H1 (cell line): ENCODE measurements around the gene SCYL1. TPM values are rescaled to one million over a fixed set of nuclear protein-coding genes. Genes with fewer than 3 reads are reported as not detected.

ENCODE experiments used
- BCL11A ChIP-seq, 2 experiments: IDR thresholded peaks; one replicate each; pipeline ENCODE4 v1.6.1; 2011; ENCODE audit warnings: low read depth in 2 of 2, low read length in 2 of 2, mild to moderate bottlenecking in 2 of 2
- HDAC2 ChIP-seq, 2 experiments: fragments of 300-600 bp in 1 of 2; sonication (generic) in 1 of 2; IDR thresholded peaks; 2 replicates each; pipeline ENCODE4 v1.6.1; 2011 to 2012; ENCODE audit warnings: low read depth in 2 of 2, low read length in 2 of 2, mild to moderate bottlenecking in 2 of 2, moderate library complexity in 2 of 2, borderline replicate concordance in 1 of 2, inconsistent platforms in 1 of 2
- polyA plus RNA-seq, 7 experiments: library from polyadenylated mRNA; depleted of rRNA in 3 of 7; stranded (reverse) in 5 of 7; unstranded in 2 of 7; fragments of >200 nt in 5 of 7; fragments of 200-250 nt in 2 of 7; gene quantifications; 1 replicate in 5 of 7; 2 replicates in 1 of 7; 4 replicates in 1 of 7; pipeline versions ENCODE4 v1.2.1 to v1.2.3, GENCODE V29; 2011 to 2013; ENCODE audit warnings: missing spikeins in 2 of 7, mixed read lengths in 2 of 7
- total RNA-seq: library from RNA; stranded (reverse); fragmentation: NEBNext Ultra II Directional; extraction: Animal tissue kit (Norgen Biotek cat#: 25700); gene quantifications from 2 replicates; pipeline ENCODE4 v1.2.1, GENCODE V29; 2021
- TF ChIP-seq, protein P1 (sequence below): fragments of 300-600 bp; sonication (generic); IDR thresholded peaks from 2 replicates; pipeline ENCODE4 v1.7.1; 2012; ENCODE audit warnings: low read length, moderate library complexity, mild to moderate bottlenecking, inconsistent platforms; ENCODE audit not compliant: insufficient replicate concordance
- TF ChIP-seq, protein P2 (sequence below): IDR thresholded peaks from 2 replicates; pipeline ENCODE4 v1.6.1; 2012; ENCODE audit warnings: inconsistent platforms

The SCYL1 gene
- total and polyA plus RNA-seq, 2 of the 8 experiments (the other 6 are each of a cell fraction or from before 2014, with no cell fraction given): 59.8 to 77.7 TPM

GRCh38 chr11:65558930-65559509 lies 34.1 kb downstream of the SCYL1 start (continued):
- TF ChIP-seq, protein P1, sequence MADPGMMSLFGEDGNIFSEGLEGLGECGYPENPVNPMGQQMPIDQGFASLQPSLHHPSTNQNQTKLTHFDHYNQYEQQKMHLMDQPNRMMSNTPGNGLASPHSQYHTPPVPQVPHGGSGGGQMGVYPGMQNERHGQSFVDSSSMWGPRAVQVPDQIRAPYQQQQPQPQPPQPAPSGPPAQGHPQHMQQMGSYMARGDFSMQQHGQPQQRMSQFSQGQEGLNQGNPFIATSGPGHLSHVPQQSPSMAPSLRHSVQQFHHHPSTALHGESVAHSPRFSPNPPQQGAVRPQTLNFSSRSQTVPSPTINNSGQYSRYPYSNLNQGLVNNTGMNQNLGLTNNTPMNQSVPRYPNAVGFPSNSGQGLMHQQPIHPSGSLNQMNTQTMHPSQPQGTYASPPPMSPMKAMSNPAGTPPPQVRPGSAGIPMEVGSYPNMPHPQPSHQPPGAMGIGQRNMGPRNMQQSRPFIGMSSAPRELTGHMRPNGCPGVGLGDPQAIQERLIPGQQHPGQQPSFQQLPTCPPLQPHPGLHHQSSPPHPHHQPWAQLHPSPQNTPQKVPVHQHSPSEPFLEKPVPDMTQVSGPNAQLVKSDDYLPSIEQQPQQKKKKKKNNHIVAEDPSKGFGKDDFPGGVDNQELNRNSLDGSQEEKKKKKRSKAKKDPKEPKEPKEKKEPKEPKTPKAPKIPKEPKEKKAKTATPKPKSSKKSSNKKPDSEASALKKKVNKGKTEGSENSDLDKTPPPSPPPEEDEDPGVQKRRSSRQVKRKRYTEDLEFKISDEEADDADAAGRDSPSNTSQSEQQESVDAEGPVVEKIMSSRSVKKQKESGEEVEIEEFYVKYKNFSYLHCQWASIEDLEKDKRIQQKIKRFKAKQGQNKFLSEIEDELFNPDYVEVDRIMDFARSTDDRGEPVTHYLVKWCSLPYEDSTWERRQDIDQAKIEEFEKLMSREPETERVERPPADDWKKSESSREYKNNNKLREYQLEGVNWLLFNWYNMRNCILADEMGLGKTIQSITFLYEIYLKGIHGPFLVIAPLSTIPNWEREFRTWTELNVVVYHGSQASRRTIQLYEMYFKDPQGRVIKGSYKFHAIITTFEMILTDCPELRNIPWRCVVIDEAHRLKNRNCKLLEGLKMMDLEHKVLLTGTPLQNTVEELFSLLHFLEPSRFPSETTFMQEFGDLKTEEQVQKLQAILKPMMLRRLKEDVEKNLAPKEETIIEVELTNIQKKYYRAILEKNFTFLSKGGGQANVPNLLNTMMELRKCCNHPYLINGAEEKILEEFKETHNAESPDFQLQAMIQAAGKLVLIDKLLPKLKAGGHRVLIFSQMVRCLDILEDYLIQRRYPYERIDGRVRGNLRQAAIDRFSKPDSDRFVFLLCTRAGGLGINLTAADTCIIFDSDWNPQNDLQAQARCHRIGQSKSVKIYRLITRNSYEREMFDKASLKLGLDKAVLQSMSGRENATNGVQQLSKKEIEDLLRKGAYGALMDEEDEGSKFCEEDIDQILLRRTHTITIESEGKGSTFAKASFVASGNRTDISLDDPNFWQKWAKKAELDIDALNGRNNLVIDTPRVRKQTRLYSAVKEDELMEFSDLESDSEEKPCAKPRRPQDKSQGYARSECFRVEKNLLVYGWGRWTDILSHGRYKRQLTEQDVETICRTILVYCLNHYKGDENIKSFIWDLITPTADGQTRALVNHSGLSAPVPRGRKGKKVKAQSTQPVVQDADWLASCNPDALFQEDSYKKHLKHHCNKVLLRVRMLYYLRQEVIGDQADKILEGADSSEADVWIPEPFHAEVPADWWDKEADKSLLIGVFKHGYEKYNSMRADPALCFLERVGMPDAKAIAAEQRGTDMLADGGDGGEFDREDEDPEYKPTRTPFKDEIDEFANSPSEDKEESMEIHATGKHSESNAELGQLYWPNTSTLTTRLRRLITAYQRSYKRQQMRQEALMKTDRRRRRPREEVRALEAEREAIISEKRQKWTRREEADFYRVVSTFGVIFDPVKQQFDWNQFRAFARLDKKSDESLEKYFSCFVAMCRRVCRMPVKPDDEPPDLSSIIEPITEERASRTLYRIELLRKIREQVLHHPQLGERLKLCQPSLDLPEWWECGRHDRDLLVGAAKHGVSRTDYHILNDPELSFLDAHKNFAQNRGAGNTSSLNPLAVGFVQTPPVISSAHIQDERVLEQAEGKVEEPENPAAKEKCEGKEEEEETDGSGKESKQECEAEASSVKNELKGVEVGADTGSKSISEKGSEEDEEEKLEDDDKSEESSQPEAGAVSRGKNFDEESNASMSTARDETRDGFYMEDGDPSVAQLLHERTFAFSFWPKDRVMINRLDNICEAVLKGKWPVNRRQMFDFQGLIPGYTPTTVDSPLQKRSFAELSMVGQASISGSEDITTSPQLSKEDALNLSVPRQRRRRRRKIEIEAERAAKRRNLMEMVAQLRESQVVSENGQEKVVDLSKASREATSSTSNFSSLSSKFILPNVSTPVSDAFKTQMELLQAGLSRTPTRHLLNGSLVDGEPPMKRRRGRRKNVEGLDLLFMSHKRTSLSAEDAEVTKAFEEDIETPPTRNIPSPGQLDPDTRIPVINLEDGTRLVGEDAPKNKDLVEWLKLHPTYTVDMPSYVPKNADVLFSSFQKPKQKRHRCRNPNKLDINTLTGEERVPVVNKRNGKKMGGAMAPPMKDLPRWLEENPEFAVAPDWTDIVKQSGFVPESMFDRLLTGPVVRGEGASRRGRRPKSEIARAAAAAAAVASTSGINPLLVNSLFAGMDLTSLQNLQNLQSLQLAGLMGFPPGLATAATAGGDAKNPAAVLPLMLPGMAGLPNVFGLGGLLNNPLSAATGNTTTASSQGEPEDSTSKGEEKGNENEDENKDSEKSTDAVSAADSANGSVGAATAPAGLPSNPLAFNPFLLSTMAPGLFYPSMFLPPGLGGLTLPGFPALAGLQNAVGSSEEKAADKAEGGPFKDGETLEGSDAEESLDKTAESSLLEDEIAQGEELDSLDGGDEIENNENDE: no peak
- TF ChIP-seq, protein P2, sequence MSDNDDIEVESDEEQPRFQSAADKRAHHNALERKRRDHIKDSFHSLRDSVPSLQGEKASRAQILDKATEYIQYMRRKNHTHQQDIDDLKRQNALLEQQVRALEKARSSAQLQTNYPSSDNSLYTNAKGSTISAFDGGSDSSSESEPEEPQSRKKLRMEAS: no peak
- TF ChIP-seq HDAC2 (IDR thresholded peaks at IDR 0.05; ENCODE audit: borderline replicate concordance in 1 of 2, low read depth in 2 of 2, low read length in 2 of 2): no peak
- no peak for TF ChIP-seq BCL11A (IDR thresholded peaks at IDR 0.05; ENCODE audit: low read depth in 2 of 2, low read length in 2 of 2)
